Measurements from ENCODE around the gene WNT7B.

WNT7B gene

DNA sequence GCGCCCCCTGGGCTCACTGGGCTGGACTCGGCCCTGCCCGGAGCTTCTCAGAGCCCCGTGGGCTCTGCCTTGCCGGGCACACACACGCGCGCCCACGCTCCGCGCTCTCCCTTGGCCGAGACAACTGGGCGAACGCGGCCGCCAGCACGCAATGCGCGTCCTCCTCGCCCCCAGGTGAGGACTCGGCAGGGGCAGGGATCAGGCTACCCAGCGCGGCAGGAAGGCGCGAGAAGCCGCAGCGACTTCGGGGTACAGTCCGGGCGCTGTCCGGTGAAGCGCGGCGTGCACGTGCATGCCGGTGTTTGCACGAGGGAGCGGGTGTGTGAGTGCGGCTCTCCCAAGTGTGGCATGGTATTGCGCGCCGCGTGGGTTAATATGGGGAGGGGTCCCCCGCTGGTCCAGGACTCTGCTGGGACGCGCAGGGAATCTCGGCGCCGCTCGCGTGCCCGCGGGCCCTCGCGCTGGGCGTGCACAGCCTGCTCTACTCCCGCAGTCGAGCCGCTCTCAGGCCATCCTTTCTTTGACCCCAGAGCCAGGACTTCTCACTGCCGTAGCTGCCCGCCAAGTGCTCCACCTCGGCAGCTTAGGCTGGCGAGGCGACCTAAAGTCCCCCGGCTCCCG is 5.4 kb downstream of the WNT7B start:
- no peak for DNase-seq (ENCODE audit: low read depth in 2 of 2)

DNA sequence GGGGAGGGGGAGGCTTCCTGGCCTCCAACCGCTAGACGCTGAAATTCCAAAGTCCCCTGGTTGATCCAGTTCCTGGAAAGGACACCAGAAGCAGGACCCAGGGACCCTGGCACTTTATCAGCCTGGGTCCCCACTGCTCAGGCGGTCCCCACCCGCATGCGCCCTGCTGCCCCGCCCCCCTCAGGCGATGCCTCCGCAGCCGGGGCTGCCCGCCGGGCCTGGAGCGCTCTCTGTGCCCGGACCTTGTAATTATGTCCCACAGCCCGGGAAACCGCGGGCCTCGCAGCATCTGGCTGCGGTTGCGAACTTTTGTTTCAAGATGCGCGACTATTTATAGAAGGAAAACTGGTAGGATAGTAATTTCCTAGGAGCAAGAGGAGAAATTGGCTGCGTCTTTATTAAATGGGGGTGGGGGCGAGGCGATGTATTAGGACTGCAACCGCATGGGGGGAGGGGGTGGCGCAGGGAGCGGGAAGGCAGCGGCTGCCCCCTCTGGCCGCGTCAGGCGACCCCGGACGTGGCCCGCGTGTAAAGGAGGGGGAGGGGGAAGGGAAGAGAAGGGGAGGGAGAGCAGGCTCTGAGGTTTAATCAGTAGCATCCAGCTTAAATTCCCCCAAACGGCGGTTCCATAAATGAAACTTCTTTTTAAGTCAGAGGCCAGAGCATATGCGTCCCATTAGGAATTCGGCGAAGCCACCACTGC is 6.1 kb downstream of the WNT7B start:
- DNase-seq (ENCODE audit: low read depth in 2 of 2): no peak

DNA sequence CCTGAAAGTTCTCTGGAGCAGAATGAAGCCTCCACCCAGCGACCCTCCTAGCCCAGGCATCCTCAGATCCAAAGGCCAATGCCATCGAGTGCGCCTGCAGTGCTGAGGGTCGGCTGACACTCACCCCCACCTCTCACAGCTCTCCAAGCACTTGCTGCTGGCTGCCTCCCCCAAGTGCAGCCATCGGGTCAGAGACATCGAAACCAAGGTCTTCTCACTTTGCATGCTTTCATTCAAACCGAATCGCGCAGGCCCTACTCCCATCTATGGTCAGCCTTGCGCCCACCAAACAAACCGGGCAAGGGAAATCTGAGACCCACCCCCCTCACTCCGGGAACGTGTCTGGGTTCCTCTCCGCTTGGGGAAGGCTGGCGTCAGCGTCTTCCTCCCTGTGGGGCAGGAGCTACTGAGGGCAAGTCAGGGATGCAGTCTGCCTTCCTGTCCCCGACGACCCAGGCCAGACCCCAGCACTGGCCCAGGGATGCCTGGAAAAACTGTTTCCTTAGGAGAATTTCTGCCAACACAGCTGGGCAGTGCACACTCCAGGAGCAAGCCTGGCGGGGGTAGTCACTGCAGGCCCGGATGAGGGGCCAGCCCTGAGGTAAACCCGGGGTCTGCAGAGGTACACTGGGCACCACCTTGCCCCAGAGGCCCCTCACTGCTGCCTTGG is 7.0 kb downstream of the WNT7B start:
- DNase-seq (ENCODE audit: low read depth in 2 of 2): no peak

DNA sequence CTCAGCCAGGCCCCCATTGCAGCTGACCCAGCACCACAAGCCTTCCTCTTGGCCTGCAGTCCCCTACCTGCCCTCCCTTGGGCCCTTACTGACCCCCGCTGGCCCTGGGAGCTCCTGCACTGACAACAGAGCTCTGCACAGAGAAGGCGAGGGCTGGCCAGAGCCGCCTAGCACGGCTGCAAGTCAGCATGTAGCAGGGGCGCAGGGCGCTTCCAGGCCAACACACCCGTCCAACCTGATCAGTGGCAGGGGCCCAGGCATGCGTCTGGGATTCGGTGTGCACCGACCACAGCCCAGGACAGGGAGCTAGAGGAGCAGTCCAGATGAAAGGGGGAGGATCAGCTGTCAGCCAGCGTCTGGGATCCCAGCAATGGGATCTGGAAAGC is 7.6 kb downstream of the WNT7B start:
- no peak for DNase-seq (ENCODE audit: low read depth in 2 of 2)

DNA sequence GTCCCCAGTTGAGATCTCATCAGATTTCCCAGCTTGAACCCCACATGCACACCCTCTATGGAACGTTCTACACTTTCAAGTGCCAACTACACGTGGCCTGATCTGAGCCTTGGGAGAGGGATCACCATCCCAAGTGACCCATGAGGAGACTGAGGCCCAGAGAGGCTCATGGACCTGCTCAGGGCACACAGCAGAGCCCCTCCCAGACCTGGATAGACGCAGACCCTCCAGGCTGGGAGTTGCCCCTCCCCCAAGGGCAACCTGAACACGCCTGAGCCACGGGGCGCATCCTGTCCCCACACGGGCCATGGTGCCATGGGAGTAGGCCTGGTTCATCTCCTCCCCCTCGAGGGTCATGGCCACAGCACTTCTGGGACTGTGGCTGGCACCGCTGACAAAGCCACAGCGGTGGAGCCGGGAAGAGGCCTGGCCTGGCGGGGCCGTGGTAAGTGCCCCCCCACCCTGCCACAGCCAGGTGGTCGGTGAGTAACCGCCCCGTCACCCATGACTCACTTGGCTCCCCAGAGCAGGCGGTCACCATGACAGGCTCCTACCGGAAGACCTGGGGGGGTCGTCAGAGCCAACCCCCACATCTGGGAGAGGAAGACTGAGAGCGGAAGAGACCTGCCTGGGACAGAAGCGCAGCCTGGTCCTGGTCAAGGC is 8.1 kb downstream of the WNT7B start:
- DNase-seq (ENCODE audit: low read depth in 2 of 2): peak; percentile 27 to 34

DNA sequence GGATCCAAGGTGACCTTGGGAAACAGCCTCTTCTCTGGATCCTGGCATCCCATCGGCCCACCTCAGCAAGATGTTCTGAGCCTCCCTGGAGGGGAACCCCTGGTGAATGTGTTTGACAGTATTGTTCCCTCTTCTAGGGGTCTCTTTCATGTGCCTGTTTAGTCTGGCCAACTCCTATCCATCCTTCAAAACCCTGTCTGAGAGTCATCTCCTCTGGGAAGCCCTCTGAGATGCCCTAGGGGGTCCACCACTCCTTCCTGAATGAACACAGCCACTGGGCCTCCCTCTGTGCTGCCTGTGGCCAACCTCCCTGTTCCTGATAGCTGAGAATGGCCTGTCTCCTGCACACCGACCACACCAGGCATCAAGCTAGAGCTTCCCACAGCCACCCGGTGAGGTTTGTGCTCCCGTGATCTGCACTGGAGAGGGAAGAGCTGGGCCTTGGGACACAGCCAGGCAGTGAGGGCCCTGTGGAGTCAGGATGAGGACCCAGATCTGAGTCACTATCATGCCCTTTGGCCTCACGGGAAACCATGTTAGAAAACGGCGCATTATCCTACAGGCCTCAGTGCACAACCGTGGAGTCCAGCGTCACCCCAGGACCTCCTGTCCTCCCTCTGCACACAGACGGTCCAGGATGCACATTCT is 8.8 kb downstream of the WNT7B start:
- DNase-seq (ENCODE audit: low read depth in 2 of 2): no peak

DNA sequence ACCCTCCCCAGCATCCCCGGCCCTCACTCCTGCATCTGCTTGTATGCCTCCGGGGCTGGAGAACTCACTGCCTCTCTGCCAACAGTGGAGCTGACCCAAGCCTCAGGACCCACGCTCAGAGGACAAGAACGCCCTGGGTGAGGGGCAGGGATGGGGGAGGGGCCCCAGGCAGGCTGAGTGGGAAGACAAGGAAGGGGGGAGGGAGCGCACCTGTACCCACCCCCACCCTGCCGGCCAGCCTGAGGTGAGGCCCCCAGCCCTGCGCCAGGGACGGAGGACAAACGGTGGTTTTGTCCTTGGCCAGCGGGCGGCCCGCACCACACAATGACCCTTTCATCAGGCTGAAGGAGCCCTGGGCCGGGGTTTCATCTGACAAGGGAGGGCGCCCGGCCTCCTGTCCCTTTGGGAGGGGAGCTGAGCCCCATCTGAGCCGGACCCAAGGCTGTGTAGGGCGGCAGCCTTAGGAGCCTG is 10.0 kb downstream of the WNT7B start:
- DNase-seq (ENCODE audit: low read depth in 2 of 2): no peak

DNA sequence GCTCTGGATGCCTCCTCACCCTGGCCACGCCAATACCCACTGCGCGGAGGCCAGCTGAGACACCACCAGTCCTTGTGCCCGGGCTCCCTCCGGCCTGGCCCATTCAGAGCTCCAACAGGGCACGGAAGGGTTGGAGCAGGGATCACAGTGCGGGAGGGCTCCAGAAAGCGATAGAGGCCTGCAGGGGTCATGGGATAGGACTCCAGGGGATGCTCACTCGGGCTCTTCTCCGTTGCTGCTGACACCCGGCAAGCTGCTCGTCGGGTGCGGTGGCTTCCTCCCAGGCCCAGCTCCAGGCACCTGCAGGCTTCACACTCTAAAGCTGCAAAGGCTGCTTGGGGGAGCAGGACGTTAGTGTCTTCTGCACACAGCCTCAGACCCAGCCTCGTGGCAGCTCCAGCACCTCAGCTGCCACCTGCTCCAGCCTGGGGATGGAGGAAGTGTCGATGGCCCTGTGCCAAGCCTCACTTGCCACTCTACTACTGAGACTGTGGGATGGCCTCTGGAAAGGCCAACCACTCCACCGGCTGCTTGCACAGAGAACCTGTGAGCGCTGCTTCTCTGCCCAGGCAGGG is 10.6 kb downstream of the WNT7B start:
- no peak for DNase-seq (ENCODE audit: low read depth in 2 of 2)

DNA sequence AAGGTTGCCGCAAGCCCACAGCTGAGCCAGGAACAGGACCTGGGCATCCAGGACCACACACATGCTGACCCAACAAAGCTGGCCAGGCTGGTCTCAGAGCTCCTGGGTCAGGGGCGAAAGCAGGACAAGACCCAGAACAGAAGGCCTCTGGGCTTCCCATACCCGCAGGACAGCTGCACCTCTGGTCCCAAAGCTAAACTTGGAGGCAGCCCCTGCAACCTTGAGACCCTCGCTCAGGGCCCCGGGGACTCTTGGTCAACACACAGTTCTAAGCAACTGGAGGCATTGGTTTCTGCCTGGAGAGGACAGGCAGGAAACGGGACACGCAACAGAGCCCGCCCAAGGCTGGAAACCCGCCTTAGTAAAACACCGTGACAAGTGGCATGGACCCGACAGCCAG is 11.4 kb downstream of the WNT7B start:
- no peak for DNase-seq (ENCODE audit: low read depth in 2 of 2)

DNA sequence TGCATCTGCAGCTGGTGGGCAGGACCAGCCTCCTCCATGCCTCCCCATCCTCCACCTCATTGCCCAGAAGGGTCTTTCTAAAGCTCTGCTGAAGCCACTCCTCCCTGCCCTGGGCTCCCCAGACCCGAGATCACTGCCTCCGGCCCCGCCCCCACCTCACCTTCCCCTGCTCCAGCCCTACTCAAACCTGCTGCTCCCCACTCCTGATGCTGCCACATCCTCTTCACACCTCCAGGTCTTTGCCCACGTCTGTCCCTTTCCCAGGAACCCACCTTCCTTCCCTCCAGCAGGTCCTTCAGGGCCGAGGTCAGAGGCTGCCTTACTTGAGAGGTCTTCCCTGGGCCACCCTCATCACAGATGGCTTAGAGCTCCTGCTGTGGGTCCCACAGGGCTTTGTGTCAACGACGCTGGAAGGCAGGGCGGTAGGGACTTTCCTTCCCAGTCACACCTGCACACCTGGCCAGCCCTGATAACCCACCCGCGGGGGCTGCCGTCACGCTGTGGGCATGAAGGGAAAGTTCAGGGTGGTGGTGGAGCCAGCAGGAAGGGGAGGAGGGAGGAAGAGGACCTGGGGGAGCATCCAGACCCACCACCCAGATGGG is 11.9 kb downstream of the WNT7B start:
- no peak for DNase-seq (ENCODE audit: low read depth in 2 of 2)

DNA sequence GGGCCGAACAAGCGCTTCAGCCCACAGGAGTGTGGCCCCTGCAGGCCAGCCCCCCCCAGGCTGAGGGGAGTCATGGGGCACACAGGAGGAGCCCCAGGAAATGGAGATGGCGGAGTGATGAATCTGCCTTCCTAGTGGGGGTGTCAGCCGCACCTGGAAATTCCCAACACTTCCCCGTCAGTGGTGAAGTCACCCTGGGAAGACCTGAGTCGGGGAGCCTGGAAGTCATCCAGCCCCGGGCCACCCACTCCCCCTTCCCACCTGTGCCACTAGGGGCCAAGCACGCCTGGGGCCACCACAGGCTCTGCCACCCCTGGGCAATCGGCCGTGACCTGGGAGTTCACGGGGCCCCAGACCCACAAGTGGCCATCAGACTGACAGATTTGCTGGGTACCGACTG is 12.6 kb downstream of the WNT7B start:
- no peak for DNase-seq (ENCODE audit: low read depth in 2 of 2)

DNA sequence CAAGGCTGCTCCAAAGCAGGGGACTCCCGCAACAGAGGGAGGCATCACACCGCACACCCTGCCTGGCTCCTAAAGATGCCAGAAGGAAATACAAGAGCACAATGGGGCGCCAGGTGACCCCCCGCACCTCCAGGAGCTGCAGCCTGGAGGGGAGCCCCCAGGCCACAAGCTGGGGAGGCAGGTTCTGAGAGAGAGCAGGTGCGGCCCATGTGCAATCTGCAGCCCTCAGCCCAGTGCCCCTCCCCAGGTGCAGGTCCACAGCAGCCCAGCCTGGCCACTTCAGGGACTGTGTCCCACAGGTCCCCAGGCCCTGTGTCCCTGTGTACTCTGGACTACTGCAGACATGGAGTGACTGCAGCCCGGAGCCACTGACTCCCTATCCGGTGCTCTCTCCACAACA is 13.1 kb downstream of the WNT7B start:
- no peak for DNase-seq (ENCODE audit: low read depth in 2 of 2)

DNA sequence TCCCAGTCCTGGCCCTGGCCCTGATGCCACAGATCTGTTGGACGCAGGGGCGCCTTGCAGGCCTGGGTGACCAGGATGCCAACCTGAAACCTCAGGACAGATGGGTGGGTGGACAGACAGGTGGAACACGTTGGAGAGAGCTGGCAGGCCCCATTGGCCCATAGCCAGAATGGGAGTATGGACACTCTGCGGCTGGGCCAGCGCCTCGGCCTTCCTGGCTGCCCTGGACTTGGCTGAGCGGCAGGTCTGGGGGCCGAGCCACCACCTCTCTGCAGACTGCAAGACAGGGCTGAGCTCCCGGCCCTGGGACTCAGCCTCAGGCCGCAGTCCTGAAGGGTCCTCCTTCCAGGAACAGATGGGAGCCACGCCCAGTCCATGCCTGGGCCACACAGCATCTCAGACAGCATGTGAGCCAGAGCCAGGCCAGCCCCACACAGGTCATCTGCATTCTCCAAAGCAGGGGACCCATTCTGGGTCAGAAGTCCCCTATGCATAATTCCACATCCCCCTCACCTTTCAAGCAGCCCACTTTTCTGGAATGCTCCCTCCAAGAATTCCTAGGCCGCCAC is 14.1 kb downstream of the WNT7B start:
- no peak for DNase-seq (ENCODE audit: low read depth in 2 of 2)

DNA sequence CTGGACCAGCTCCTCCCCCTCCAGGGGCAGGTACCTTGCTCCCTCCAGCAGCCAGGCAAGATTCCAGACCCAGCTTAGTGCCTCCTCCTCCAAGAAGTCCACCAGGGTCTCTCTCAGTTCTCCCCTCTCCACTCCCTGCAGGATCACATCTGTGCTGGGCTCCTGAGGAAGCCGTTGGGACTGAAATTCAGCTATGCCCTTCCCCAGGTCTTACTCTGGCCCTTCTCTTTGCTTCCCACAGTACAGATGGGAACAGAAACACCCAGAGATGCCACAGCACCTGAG is 14.6 kb downstream of the WNT7B start:
- DNase-seq (ENCODE audit: low read depth in 2 of 2): no peak

DNA sequence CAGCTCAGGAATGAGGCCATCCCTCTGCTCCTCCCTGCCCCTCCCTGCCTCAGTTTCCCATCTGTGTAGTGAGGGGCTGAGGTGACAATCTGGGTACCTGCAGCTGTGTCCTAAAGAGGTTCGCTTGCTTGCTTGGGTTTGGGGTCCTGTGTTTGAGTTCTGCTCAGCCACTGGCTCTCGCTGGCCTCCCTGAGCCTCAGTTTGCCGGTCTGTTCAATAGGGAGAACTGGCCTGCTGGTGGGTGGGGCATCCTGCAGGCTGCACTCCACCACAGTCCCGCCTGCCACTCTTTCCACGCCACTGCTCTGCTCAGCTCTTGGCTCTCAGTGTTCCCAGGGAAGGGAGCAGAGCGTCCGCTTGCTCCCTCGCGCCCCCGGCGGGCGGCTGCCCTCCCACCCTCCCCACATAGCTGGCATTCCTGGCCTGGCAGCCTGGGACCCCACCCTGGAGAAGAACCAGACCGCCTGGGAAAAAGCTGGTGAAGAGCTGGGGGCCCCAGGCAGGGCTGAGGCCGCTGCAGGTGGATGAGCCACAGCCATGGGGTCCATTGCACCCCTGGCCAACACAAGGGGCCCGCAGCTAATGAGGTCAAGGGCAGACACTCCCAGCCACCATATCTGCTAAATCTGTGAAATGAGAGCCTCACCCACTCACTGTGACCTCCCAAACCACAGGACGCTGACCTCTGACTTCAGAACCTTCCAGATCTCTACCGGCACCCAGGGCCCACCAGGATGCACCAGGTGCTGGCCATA is 15.1 kb downstream of the WNT7B start:
- no peak for DNase-seq (ENCODE audit: low read depth in 2 of 2)

DNA sequence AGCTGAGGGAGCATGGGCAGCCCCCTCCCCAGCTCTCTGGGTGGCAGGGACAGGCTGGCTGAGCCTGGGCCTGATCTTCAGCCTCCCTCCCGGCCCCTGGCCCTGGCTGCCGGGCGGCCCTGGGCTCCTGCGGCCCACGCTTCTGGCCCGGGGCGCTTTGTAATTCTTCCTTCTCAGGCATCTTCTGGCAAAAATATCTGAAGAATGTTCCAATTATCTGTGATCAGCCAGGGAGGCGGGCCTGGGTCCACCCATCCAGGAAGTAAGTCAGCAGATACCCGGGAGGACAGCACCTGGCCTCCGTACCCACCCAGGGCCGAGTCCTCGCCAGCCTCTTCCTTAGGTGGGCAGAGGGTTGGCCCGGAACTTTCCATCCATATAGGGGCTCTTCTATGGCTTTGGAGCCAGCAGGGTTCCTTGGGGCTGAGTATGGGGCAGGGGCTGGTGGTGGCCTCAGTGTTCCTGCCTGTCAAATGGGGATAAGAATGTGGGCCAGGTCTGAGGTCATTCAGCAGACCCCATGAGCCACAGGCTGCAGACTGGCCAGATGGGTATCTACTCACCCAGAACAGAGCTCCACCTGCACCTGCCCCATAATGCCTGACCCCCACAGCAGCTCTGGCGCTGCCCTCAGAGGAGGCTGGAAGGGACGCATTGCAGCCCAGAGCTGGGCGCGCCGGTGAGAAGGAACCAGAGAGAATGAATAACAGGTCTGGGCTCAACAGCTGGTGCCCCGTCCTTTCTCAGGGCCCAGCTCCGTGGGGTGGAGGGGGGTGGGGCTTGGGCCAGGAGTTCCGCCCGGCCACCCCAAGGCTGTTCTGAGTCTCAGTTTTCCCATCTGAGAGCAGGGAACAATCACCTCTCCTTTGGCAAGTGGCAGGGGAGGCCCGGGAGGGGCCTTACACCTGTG is 16.2 kb downstream of the WNT7B start:
- no peak for DNase-seq (ENCODE audit: low read depth in 2 of 2)

DNA sequence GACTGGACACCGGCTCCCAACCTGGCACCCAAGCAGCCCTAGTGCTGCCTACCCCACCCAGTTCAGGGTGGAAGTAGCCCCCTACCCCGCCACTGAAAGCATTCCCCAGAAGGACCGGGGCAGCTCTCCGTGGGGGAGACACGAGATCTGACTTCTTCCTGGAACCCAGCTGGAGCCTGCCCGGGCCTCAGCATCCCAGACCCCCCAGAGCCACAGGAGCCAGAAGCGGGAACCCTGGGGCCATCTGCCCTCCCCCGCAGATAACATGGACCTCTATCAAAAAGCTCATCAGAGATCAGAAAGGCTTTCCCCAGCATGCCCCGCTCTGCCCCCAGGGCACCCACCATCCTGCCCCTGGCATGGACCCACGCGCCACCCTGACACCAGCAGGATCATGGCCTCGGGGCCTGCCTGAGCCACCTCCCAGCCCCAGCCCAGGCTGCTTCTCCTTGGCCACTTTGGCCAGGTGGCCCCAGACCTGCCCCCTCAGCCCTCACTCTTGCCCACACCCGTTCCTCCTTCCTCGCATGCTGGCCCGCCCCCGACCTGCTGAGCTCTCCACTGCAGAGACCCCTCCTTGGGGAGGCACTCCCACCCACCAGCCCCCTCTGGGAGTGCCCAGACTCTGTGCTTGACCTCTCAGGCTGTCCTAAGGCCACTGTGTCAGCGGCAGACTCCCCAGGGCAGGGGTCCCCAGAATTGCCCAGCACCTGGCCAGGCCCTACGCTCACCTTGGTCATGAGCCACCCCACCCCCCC is 17.1 kb downstream of the WNT7B start:
- DNase-seq (ENCODE audit: low read depth in 2 of 2): no peak

DNA sequence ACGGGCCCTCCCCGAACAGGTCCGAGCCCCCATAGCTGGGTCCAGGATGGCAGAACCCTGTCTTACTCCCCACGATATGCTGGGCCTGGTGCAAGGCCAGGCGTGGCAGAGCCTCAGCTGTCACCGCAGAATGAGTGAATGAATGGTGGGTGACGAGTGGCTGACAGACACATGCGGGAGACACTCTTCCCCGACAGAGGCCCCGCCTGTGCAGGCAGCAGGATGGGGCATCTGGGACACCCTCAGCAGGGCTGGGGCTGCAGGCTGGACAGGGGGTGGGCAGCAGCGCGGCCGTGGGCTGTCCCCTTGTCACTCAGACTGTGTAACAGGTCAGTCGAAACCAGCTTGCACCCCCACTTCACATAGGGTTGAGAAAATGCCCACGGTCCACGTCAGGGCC is 18.0 kb downstream of the WNT7B start:
- DNase-seq (ENCODE audit: low read depth in 2 of 2): no peak

DNA sequence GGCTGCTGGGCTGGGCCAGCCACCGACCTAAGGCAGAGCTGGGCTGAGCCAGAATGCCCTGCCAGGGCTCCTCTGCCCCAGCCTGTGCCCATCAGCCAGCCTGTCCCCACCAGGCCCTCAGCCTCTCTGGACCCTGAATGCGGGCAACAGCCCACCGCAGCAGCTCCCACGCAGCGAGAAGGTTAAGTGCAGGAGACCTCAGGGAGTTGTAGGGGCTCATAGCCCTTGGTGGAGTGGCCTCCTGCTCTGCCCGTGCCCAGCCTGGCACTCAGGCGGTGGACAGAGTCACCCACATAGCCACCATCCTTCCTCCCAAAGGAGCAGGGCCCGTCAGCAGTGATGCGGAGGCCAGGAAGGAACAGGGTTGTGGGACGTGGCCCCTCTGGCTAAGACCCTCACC is 19.1 kb downstream of the WNT7B start:
- DNase-seq (ENCODE audit: low read depth in 2 of 2): no peak

Measured in stimulated activated CD8-positive, alpha-beta memory T cell treated with anti-CD3 and anti-CD28 coated beads, Interleukin-15, amount 100 ng/mL, for 48 hours (primary cell).